Measurements from ENCODE around the gene LGR4. TPM values are rescaled to one million over a fixed set of nuclear protein-coding genes. Genes with fewer than 3 reads are reported as not detected.
"Not testable (repeated sequence)": the region's sequence is repeated elsewhere in the genome, so short reads cannot be mapped to it uniquely, and the experiment has no call there.

The LGR4 gene
- total and polyA plus RNA-seq, 2 donors = 9.9 to 98.1 TPM

DNA sequence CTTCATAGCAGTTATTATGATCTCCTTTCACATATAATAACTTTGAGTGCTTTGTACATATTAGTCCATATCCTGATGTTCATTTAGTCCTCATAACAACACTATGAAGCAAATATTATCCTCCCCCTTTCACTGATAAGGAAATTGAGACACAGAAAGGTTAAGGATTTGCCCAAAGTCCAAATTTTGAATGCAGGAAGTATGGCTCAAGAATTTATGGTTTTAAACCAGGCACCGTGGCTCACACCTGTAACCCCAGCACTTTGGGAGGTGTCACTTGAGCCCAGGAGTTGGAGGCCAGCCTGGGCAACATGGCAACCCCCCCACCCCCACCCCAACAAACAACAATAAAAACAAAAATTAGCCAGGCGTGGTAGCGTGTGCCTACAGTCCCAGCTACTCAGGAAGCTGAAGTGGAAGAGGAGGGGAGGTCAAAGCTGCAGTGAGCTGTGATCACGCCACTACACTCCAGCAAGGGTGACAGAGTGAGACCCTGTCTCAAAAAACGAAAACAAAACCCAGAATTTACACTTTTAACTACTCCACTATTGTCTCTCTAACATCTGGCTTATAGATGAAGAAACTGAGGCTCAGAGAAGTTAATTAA, 118.1 kb downstream of the LGR4 start:
- no peak overlapping the region for H3K4me3 ChIP-seq (ENCODE audit: low read depth, low read length)
- no peaks in the 10 kb centered on the region for H3K4me1 ChIP-seq (ENCODE audit: insufficient read depth)
- DNase-seq (ENCODE audit: extremely low spot score) = no peak
- WGBS = 79% methylated on average over 5 of the region's 5 CpGs
- H3K36me3 ChIP-seq (ENCODE audit: insufficient read depth) = no peaks in the 10 kb centered on the region
- H3K27ac ChIP-seq (ENCODE audit: low read depth) = no peak overlapping the region

DNA sequence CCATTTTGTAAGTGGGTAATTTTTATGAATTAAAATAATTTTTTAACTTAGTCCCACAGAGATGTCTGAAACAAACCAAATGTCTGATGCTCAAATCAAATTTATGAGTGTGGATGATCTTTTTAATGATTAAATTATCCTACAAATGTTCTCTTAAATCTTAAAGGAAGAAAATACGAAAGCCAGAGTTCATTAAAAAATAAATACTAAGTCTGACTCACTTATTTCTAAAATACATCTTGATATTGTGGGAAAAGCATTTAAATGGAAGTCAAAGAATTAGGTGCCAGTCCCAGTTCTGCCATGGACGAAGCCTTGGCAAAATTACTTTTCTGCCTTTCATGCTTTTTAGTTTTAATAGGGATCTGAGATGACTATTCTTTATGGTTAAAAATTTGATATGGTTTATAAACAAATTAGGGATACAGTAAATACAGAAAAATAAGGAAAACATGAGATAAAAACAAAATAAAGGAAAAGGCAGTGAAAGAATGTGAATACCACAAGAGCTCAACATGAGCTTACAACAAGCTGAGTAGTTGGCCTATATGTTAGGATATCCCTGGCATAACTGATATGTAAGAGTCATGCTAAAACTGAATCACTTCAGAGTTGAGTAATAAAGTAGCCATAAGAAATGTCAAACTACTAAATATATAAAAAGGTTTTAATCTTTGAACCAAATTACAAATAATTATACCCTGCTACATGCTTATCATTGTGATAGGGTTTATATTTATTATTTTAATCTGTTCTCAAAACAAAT, 118.8 kb downstream of the LGR4 start:
- WGBS = 93% methylated on average over 2 of the region's 2 CpGs
- H3K4me3 ChIP-seq (ENCODE audit: low read depth, low read length) = no peak overlapping the region
- H3K27ac ChIP-seq (ENCODE audit: low read depth) = no peak overlapping the region
- H3K4me1 ChIP-seq (ENCODE audit: insufficient read depth) = no peaks in the 10 kb centered on the region
- DNase-seq (ENCODE audit: extremely low spot score) = no peak
- H3K36me3 ChIP-seq (ENCODE audit: insufficient read depth) = no peaks in the 10 kb centered on the region

DNA sequence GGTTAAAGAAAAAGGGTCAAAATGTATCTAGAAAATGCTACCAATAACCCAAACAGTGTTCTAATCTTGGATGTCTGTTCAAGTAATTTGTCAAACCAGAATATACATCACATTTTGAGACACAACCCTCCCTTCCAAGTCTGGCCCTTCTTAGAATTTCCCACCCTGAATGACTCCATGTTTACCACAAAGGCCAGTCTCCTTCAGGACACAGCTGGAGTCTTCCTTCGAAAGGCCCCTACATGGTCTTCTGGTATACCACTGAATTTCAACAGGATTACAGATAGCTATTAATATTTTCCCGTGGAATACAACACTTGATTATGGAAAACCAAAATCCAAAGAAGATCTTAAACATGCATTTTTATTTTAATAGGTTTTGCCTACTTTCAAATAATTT, 119.8 kb downstream of the LGR4 start:
- Histone ChIP-seq H3K36me3 (ENCODE audit: insufficient read depth) (no peaks in the 10 kb centered on the region), H3K27ac (ENCODE audit: low read depth) (no peak overlapping the region), H3K4me3 (ENCODE audit: low read depth, low read length) (no peak overlapping the region), H3K4me1 (ENCODE audit: insufficient read depth) (no peaks in the 10 kb centered on the region)
- WGBS = 96% methylated on average over 2 of the region's 2 CpGs
- DNase-seq (ENCODE audit: extremely low spot score) = no peak

DNA sequence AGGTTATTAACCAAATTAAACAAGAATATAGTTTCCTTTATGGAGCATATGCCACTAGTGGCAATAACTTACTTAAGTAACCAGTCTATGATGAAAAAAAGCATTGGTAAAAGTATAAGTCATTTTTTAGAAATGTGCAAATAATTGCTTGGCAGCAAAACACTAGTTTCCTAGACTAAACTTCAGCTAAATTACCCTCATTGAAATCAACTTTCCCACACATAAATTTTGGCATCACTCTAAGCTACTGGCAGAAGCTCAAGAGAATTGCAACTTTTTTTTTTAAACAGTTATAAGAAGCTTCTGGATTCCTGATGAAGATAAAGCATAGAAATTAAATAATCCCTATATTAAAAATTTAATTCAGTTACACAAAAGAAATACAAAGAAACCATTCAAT, 122.1 kb downstream of the LGR4 start:
- H3K4me3 ChIP-seq (ENCODE audit: low read depth, low read length) = no peak overlapping the region
- no peaks in the 10 kb centered on the region for H3K4me1 ChIP-seq (ENCODE audit: insufficient read depth)
- no peak overlapping the region for H3K27ac ChIP-seq (ENCODE audit: low read depth)
- DNase-seq (ENCODE audit: extremely low spot score) = no peak
- no peaks in the 10 kb centered on the region for H3K36me3 ChIP-seq (ENCODE audit: insufficient read depth)

DNA sequence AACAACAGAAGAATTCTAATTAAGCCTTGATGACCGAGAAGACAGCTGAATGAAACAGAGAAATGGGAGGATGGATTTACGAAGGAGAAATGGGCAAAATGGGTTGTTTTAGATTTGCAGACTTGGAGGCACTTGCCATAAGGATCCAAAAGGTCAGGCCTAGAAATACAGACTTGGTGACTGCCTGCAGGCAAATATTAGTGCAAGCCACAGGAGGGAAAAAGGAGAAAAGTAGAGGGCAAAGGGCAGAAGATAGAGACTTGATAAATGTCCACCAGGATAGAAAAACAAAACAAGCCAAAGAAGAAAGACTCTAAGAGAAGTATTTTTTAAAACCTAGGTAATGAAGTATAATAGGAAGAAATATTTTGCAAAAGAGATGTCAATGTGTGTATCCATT, 122.7 kb downstream of the LGR4 start:
- DNase-seq (ENCODE audit: extremely low spot score) = no peak
- WGBS = 94% methylated on average over 2 of the region's 2 CpGs
- H3K4me3 ChIP-seq (ENCODE audit: low read depth, low read length) = no peak overlapping the region
- H3K27ac ChIP-seq (ENCODE audit: low read depth) = no peak overlapping the region
- H3K36me3 ChIP-seq (ENCODE audit: insufficient read depth) = no peaks in the 10 kb centered on the region
- no peaks in the 10 kb centered on the region for H3K4me1 ChIP-seq (ENCODE audit: insufficient read depth)

DNA sequence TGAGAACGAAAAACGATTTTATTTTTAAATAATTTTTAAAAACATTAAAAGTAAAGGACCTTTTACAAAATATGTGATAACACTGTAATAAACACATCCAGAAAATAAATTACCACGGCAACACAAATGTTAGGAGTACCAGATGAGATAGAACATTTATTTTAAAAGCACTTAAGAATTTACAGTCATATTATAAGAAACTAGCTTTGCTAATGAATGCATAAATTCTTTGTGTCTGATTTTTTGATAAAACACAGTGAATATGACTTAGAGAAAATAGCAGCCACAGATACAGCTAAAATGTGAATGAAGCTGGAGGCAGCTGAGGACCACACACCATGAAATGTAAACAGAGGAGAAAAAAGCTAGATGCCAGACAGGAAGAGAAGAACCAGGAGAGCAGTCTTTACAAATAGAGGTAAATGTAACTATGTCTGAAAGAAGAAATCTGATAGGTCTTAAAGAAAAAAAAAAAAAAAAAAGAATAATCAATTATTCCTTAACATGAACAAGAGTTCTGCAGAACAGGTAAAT, 124.2 kb downstream of the LGR4 start:
- H3K36me3 ChIP-seq (ENCODE audit: insufficient read depth) = no peaks in the 10 kb centered on the region
- H3K27ac ChIP-seq (ENCODE audit: low read depth) = no peak overlapping the region
- DNase-seq (ENCODE audit: extremely low spot score) = no peak
- H3K4me3 ChIP-seq (ENCODE audit: low read depth, low read length) = no peak overlapping the region
- no peaks in the 10 kb centered on the region for H3K4me1 ChIP-seq (ENCODE audit: insufficient read depth)
- 22% methylated on average over 3 of the region's 3 CpGs for WGBS

DNA sequence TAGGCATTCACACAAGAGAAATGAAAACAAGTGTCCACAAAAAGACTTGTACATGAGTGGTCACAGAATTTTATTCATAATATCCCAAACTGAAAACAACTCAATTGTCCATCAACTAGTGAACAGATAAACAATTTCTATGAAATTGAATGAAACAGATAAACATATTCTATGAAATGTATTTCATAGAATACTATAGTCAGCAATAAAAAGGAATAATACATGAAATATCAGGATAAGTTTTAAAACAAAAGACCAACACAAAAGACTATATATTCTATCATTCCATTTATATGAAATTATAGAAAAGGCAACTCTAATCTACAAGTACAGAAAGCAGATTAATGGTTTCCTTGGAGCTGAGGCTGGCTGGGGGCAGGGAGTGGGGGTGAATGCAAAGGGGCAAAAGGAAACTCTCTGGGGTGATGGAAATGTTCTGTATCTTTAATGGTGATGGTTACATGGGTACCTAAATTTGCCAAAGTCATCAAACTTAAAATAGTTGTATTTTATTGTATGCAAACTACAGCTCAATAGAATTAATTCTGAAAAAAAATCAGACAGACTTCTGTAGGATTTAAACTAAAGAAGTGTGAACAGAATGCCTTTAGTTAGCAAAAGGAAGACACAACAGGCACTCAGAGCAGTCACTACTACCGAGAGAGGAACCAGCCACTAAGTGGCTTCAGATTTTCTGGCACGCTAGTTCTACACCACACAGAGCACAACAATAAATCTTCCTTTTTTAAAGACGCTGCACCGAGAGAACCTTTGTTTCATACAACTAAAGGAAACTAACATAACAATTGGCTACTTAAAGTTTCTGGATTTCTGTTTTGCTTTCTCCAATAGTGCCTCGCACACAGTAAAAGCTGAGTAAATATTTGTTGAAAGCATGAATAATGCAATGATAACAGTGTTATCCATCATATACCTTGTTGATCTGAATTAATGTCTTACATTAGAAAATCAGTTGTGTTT, 124.9 kb downstream of the LGR4 start:
- no peak overlapping the region for H3K27ac ChIP-seq (ENCODE audit: low read depth)
- WGBS = 31% methylated on average over 5 of the region's 5 CpGs
- H3K4me3 ChIP-seq (ENCODE audit: low read depth, low read length) = no peak overlapping the region
- no peaks in the 10 kb centered on the region for H3K4me1 ChIP-seq (ENCODE audit: insufficient read depth)
- no peaks in the 10 kb centered on the region for H3K36me3 ChIP-seq (ENCODE audit: insufficient read depth)
- DNase-seq (ENCODE audit: extremely low spot score) = no peak

DNA sequence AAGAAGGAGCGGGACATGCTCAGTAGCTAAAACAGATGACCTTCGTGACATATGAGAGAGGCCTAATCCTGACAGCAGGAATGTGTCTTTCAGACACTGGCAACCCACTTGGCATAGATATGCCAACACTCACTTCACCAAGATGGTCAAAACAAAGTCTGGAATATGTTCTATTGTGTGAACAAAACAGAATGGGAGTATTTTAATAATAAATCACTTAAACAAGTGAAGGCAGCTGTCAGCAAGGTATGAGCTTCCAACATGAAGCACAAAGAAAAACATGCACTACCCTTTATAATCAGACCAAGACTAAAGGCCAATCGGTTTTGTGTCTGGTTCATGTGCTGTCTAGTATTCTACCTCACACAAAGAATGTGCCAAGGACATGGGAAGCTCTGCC, 132.6 kb downstream of the LGR4 start:
- WGBS = 78% methylated on average over 3 of the region's 3 CpGs

DNA sequence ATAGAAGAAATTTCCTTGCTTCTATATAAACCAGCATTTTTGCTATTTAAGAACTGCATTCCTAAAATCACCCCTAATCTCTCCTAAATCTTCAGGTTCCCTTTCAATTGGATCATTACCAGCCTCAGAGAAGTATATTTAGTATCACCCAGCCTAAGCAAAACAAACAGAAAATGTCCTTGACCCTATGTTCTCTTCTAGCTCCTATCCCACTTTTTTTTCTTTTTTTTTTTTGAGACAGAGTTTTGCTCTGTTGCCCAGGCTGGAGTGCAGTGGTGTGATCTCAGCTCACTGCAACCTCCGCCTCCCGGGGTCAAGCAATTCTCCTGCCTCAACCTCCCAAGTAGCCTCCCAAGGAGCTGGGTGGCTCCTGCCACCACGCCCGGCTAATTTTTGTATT, 137.8 kb downstream of the LGR4 start:
- H3K4me1 ChIP-seq (ENCODE audit: insufficient read depth); DNase-seq (ENCODE audit: extremely low spot score); H3K4me3 ChIP-seq (ENCODE audit: low read depth, low read length); H3K36me3 ChIP-seq (ENCODE audit: insufficient read depth); H3K27ac ChIP-seq (ENCODE audit: low read depth): not testable (repeated sequence)
- WGBS = 97% methylated on average over 4 of the region's 4 CpGs

More for the DNA sequence above, 132.6 kb downstream of the LGR4 start:
- Histone ChIP-seq H3K36me3 (ENCODE audit: insufficient read depth) (no peaks in the 10 kb centered on the region), H3K4me1 (ENCODE audit: insufficient read depth) (no peaks in the 10 kb centered on the region), H3K4me3 (ENCODE audit: low read depth, low read length) (no peak overlapping the region), H3K27ac (ENCODE audit: low read depth) (no peak overlapping the region)
- DNase-seq (ENCODE audit: extremely low spot score) = no peak

DNA sequence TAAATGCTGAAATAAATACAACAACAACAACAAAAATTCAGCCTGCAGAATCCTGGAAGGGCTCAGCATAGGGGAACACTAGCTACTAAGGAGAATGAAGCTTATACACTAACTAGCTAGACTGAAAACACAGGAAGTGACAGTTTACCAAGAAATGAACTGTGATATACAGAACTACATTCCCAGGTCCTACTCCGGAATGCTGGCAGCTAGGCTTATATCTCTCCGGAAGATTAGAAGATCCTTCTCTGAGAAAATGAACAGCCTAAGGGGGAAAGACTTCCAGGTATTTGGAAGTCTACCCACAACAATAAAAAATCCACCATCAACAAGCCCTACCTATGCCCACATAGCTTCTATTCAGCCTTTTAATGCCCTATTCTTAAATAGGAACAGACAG, 140.6 kb downstream of the LGR4 start:
- Histone ChIP-seq H3K4me1 (ENCODE audit: insufficient read depth) (no peaks in the 10 kb centered on the region), H3K36me3 (ENCODE audit: insufficient read depth) (no peaks in the 10 kb centered on the region), H3K4me3 (ENCODE audit: low read depth, low read length) (no peak overlapping the region), H3K27ac (ENCODE audit: low read depth) (no peak overlapping the region)
- DNase-seq (ENCODE audit: extremely low spot score) = no peak
- WGBS = 38% methylated on average over 2 of the region's 2 CpGs

DNA sequence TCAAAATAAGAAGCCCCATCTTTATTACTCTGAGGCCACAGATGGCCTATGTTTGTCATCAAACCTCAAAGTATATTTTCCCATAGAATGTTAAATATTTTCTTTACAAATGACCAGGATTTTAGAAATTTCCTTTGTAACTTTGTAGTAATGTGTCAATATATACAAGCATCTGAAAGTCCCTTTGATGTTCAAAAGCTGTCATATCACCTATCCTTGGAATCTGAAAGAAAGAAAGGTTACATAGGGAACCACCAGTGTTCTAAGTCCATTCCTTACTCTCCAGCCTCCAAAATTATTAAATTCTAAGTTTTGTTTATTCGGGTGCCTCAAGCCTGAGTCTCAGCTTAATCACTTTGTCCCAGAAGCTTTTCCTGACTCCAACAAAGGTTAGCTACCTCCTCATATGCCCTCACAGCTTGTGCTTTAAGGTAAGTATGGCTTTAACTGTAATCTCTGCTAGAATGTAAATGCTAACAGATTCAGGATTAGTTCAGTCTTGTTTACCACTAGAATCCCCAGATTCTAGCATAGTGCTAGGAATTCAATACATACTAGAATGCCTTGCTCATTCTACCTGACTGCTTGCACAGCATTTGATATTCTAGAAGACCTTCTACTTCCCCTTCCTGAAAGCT, 141.8 kb downstream of the LGR4 start:
- Histone ChIP-seq H3K4me1 (ENCODE audit: insufficient read depth) (no peaks in the 10 kb centered on the region), H3K36me3 (ENCODE audit: insufficient read depth) (no peaks in the 10 kb centered on the region), H3K27ac (ENCODE audit: low read depth) (no peak overlapping the region), H3K4me3 (ENCODE audit: low read depth, low read length) (no peak overlapping the region)
- DNase-seq (ENCODE audit: extremely low spot score) = no peak
- WGBS = 92% methylated on average over 1 of the region's 1 CpG

DNA sequence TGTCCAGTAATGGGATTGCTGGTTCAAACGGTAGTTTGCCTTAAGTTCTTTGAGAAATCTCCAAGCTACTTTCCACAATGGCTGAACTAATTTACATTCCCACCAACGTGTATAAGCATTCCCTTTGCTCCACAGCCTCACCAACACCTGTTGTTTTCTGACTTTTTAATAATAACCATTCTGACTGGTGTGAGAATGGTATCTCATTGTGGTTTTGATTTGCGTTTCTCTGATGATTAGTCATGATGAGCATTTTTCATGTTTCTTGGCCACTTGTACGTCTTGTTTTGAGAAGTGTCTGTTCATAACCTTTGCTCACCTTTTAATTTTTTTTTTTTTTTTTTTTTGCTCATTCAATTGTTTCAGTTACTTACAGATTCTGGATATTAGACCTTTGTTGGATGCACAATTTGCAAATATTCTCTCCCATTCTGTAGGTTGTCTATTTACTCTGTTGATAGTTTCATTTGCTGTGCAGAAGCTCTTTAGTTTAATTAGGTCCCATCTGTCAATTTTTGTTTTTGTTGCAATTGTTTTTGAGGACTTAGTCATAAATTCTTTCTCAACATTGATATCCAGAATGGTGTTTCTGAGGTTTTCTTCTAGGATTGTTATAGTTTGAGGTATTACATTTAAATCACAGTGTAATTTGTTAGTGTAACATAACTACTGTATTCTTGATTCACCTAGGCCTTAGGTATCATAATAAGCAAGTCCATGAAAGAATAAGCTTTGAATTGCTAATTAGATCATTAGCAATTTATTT, 142.5 kb downstream of the LGR4 start:
- H3K27ac ChIP-seq (ENCODE audit: low read depth) = no peak overlapping the region
- WGBS = 92% methylated on average over 4 of the region's 4 CpGs
- no peaks in the 10 kb centered on the region for H3K36me3 ChIP-seq (ENCODE audit: insufficient read depth)
- H3K4me1 ChIP-seq (ENCODE audit: insufficient read depth) = no peaks in the 10 kb centered on the region
- H3K4me3 ChIP-seq (ENCODE audit: low read depth, low read length) = no peak overlapping the region
- DNase-seq (ENCODE audit: extremely low spot score) = no peak

DNA sequence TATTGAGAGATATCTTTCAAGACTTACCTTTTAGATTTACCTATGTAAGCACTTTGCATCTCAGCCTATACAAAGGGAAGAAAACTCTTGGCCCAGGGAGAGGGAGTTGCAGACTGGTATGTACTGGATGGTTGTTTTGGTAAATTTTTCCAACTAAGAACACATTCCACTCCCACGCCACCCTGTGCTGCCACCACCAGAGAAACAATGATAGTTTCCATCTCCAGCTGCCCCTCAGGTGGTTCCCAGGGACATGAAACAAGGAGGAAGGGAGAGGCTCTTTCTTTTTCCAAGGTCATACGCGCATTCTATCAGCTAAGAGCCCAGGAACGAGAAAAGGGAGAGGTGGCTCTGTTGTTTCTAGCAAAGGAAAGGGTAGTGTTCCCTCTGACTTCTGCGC, 144.0 kb downstream of the LGR4 start:
- no peak overlapping the region for H3K4me3 ChIP-seq (ENCODE audit: low read depth, low read length)
- H3K27ac ChIP-seq (ENCODE audit: low read depth) = no peak overlapping the region
- 91% methylated on average over 5 of the region's 5 CpGs for WGBS
- H3K36me3 ChIP-seq (ENCODE audit: insufficient read depth) = no peaks in the 10 kb centered on the region
- H3K4me1 ChIP-seq (ENCODE audit: insufficient read depth) = no peaks in the 10 kb centered on the region
- no peak for DNase-seq (ENCODE audit: extremely low spot score)

All from urinary bladder (tissue), 4 donors.